AG09309 (cell line): Measurements from ENCODE around the gene FGF1.
A peak's percentile ranks its signal among the peaks of the same experiment; 100 is the strongest.

Experiments
- DNase-seq: peaks from one replicate; pipeline ENCODE4 v3.0.0-alpha.2; 2010; ENCODE audit warnings: low read depth
- H3K4me3 ChIP-seq: 2 replicates; pipeline ENCODE4 v1.5.1; 2011; ENCODE audit warnings: mild to moderate bottlenecking, low read depth, low read length, moderate library complexity; ENCODE audit not compliant: control insufficient read depth
- TF ChIP-seq, protein P1 (sequence below): IDR thresholded peaks from 2 replicates; pipeline ENCODE4 v1.5.1; 2011; ENCODE audit warnings: mild to moderate bottlenecking, low read depth, low read length, inconsistent platforms; ENCODE audit not compliant: insufficient read depth, control insufficient read depth; ENCODE audit errors: missing control alignments

The FGF1 gene

DNA sequence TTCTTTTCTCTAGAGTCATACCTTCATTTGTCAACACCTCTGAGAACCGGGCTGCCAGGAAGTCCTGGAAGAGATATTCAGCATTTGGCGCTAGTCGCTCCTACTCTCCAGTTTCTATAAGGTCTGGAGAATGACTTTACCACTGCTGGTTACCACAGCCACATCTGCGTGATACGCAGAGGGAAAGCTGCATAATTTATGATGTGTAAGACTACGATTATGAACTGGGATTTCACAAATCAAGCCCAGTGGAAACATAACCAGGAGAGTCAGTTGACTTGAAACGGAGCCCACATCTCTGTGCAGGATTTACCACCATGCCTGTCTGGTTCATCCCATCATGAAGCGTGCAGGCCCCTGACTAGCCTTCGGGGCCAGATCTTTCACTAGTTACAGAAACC lies 72.6 kb downstream of the FGF1 start:
- DNase-seq = no peak
- TF ChIP-seq, protein P1, sequence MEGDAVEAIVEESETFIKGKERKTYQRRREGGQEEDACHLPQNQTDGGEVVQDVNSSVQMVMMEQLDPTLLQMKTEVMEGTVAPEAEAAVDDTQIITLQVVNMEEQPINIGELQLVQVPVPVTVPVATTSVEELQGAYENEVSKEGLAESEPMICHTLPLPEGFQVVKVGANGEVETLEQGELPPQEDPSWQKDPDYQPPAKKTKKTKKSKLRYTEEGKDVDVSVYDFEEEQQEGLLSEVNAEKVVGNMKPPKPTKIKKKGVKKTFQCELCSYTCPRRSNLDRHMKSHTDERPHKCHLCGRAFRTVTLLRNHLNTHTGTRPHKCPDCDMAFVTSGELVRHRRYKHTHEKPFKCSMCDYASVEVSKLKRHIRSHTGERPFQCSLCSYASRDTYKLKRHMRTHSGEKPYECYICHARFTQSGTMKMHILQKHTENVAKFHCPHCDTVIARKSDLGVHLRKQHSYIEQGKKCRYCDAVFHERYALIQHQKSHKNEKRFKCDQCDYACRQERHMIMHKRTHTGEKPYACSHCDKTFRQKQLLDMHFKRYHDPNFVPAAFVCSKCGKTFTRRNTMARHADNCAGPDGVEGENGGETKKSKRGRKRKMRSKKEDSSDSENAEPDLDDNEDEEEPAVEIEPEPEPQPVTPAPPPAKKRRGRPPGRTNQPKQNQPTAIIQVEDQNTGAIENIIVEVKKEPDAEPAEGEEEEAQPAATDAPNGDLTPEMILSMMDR = no peak
- no peak overlapping the region for H3K4me3 ChIP-seq

DNA sequence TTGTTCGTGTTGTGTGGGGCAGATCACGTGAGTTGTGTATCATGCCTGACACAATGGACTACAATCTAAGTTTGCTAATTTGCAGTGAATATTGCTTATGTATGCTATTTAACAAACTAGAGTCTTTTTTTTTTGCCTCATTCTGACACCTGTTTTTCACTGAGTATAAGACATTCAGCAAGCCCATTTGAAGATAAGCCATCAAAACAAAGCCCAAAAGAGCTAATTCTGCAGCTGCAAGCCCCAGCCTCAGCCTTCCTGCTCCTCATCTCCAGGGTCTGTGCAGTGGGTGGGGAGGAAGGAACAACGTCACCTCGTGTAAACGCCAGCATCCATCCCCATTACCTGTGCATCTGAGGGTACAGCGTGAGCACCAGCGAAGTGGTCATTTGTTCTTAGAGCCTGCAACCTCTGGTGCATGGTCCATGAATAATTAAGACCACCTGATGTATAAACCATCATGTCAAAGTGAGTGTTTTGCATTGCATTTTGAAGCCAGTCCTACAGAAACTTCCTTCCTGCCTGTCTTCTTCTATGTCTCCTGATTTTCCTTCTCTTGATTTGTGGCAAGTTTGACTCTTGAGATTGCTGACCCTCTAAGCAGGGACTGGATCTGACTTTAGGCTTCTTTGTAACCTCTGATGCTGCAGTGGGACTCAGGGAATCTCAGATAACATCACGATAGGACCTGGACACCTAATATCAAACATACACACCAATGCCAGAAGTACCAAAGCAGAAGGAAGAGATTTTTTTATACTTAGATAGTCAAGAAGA lies 73.2 kb downstream of the FGF1 start:
- H3K4me3 ChIP-seq = no peak overlapping the region
- TF ChIP-seq, protein P1 = no peak
- DNase-seq = no peak

DNA sequence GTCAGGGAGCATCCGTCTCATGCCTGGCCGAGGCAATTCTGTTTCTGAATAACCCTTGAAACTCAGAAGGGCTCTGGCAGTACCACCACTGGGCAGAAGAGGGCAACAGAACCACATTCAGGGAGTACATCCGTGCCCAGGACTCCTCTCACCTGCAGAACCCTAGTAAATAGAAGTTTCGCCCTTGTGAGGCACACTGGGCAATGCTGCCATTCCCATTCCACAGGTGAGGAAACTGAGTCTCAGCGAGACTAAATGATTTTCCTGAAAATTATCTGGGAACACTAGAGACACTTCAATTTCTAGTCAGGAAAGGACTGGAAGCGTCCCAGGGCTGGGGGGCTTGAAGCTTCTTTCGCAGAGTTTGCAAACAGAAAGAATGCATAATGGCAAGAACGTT lies 74.7 kb downstream of the FGF1 start:
- no peak overlapping the region for H3K4me3 ChIP-seq
- TF ChIP-seq, protein P1 = peak; percentile 99
- no peak for DNase-seq

DNA sequence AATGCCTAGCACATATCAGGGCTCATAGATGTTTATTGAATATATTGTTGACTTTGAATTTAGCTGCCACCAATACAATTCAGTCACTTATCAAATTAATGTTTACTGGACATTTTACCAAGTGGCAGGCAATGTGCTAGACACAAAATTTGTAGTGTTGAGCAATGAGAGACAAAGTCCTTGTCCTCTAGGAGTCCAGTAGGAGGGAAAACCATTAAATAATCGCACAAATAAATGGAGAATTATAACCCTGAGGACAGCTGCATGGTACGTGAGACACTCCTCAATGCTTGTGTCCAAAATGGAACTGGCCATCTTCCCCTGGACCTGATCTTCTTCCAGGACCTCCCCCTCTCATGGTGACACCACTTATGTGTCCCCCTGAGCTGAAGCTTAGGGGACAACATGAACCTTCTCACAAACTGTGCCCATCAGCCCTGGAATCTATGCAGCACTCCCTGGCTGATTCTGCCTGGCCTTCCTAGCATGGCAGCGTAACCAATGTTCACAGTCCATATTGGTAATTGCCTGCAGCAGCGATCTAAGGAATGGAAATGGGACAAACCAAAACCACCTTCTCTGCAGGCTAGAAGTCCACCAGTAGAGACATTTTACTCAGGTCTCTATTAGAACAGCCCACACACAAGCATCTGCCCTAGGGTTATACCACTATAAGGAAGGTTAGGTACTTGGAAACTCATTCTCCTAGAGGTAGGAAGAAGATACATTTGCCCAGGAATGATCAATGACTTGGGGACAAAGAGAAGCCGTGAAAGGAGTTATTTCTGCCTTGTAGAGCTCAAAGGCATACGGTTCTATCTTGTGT lies 75.5 kb downstream of the FGF1 start:
- no peak for DNase-seq

DNA sequence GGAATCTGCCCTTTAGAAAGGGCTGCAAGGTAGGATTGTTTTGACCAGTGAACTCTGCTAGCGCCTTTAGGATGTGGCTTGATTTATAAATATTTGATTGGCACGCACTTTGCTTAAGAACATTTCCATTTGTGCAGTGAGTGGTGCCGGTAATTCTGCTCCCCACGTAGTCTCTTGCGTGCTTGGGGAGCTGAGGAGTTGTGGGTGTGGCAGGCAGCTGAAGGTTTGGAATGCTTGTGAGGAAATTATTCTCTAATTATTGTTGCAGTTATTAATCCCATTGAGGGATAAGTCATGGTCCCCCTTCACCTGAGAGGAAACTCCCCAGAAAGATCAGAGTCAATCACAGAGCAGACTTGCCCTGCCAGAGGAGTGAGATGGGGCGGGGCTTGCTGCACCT lies 76.7 kb downstream of the FGF1 start:
- no peak for DNase-seq
- TF ChIP-seq, protein P1 = no peak
- H3K4me3 ChIP-seq = no peak overlapping the region

More for the DNA sequence above, 75.5 kb downstream of the FGF1 start:
- H3K4me3 ChIP-seq = no peak overlapping the region
- TF ChIP-seq, protein P1 = no peak

DNA sequence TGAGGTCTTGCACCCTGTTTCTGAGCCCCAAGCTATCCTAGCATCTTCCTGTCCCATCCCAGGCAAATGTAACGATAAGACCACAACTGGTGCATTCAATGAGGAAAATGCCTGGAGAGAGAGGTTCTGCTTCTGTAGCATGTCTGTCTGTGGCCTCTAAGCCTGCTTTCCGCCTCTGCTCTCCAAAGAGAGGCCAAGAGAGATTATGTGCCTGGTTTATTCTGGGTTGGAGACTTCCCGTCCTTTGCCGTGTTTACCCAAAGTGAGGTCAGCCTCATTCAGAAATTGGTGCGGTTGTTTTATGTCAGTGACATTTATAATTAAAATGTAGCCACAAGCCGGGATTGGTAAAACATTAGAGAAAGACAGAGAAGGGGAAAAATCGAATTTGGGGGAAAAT lies 77.8 kb downstream of the FGF1 start:
- no peak for DNase-seq
- H3K4me3 ChIP-seq = no peak overlapping the region
- TF ChIP-seq, protein P1 = no peak
